Mammary epithelial cell (primary cell): ENCODE results near the gene SLAMF1.

Experiments
- EZH2 ChIP-seq: IDR thresholded peaks from 2 replicates; pipeline ENCODE4 v1.6.1; 2012; ENCODE audit warnings: low read length, inconsistent platforms, borderline replicate concordance
- TF ChIP-seq, protein P1 (sequence below), 2 donors: IDR thresholded peaks in 1 of 2; conservative IDR thresholded peaks in 1 of 2; 2 replicates each; pipeline ENCODE4 v1.5.1; 2011 to 2012; ENCODE audit warnings: inconsistent platforms in 2 of 2, low read length in 2 of 2, mild to moderate bottlenecking in 2 of 2, control low read depth in 1 of 2, low read depth in 1 of 2; ENCODE audit not compliant: insufficient read depth in 1 of 2; ENCODE audit errors: extremely low read depth in 1 of 2

GRCh38 chr1:160630523-160631451 lies 16.1 kb downstream of the SLAMF1 start:
- TF ChIP-seq, protein P1, sequence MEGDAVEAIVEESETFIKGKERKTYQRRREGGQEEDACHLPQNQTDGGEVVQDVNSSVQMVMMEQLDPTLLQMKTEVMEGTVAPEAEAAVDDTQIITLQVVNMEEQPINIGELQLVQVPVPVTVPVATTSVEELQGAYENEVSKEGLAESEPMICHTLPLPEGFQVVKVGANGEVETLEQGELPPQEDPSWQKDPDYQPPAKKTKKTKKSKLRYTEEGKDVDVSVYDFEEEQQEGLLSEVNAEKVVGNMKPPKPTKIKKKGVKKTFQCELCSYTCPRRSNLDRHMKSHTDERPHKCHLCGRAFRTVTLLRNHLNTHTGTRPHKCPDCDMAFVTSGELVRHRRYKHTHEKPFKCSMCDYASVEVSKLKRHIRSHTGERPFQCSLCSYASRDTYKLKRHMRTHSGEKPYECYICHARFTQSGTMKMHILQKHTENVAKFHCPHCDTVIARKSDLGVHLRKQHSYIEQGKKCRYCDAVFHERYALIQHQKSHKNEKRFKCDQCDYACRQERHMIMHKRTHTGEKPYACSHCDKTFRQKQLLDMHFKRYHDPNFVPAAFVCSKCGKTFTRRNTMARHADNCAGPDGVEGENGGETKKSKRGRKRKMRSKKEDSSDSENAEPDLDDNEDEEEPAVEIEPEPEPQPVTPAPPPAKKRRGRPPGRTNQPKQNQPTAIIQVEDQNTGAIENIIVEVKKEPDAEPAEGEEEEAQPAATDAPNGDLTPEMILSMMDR (conservative IDR thresholded peaks at IDR 0.05 in 1 of 2, IDR thresholded peaks at IDR 0.05 in 1 of 2; ENCODE audit: extremely low read depth in 1 of 2, insufficient read depth in 1 of 2, low read depth in 1 of 2, low read length in 2 of 2): no peak
- no peak for TF ChIP-seq EZH2
